ENCODE measurements around the gene SWAP70.
"Not testable (repeated sequence)": the region's sequence is repeated elsewhere in the genome, so short reads cannot be mapped to it uniquely, and the experiment has no call there.

SWAP70 gene

DNA sequence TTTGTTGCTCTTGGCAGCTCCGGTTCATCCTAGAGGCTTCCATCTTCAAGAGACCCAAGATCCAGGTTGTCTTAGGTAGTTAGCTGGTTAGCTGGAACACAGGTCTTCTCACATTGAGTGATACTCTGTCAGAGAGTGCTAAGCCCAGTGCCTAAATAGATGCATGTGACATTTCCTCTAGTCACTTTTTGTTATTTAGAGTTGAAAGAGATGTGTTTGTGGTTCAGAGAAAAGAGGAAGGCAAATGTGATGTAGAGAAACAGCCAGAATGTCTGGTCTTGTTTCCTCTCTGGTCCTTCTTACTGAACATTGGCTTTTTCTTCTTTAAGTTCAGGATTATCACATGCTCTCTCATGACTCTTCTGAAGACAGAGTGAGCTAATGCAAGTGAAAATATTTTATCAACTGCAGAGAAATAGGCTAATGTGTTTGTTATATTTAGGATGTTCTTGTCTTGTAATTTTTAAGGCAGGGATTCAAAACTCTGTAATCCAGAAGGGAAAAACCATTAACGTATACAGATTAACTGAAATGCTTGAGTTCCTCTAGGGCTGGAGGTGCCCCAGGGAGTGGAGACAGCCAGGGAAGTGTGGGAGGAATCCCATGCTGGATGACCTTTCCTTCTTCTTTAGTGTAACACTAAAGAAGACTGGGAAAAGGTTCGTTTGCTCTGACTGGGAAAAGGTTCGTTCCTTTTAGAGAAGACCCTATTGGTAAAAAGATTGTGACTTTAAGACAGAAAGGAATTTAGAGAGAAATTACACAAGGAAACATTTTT, 75.4 kb downstream of the SWAP70 start:
- H3K4me3 ChIP-seq (ENCODE audit: low read depth, low read length): no peak overlapping the region
- TF ChIP-seq MYC (IDR thresholded peaks at IDR 0.05; ENCODE audit: low read depth, low read length) (no peak), CTCF (IDR thresholded peaks at IDR 0.05; ENCODE audit: low read depth, low read length) (no peak), POLR2A (IDR thresholded peaks at IDR 0.05; ENCODE audit: extremely low read depth, insufficient read length) (no peak), MAX (IDR thresholded peaks at IDR 0.05; ENCODE audit: low read depth, low read length) (no peak)
- DNase-seq (ENCODE audit: low read depth): no peak

- no peak for DNase-seq (ENCODE audit: low read depth)
- H3K4me3 ChIP-seq (ENCODE audit: low read depth, low read length): no peak overlapping the region
- TF ChIP-seq CTCF (IDR thresholded peaks at IDR 0.05; ENCODE audit: low read depth, low read length) (no peak), POLR2A (IDR thresholded peaks at IDR 0.05; ENCODE audit: extremely low read depth, insufficient read length) (no peak), MAX (IDR thresholded peaks at IDR 0.05; ENCODE audit: low read depth, low read length) (no peak), MYC (IDR thresholded peaks at IDR 0.05; ENCODE audit: low read depth, low read length) (no peak)
Measured at GRCh38 chr11:9740202-9740883, 76.5 kb downstream of the SWAP70 start.

DNA sequence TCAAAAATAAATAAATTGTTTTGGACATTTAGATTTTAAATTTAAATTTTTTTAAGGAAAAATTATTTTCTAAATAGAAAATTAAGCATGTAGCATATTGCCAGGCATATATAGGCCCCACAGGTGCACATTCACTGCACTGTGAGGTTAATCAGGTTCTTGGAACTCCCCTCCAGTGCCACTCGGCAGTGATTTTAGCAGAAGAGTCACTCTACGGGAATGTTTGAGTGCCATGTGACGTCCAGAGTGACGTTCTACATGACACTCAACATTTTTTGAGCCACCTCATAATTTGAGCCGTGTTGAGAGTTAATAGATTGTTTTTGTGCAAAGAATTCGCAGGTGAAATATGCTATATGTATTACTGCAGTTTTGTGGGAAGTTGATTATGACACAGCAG, 77.4 kb downstream of the SWAP70 start:
- no peak overlapping the region for H3K4me3 ChIP-seq (ENCODE audit: low read depth, low read length)
- DNase-seq (ENCODE audit: low read depth): no peak
- TF ChIP-seq POLR2A (IDR thresholded peaks at IDR 0.05; ENCODE audit: extremely low read depth, insufficient read length): no peak
- TF ChIP-seq CTCF (IDR thresholded peaks at IDR 0.05; ENCODE audit: low read depth, low read length): no peak
- no peak for TF ChIP-seq MAX (IDR thresholded peaks at IDR 0.05; ENCODE audit: low read depth, low read length)
- no peak for TF ChIP-seq MYC (IDR thresholded peaks at IDR 0.05; ENCODE audit: low read depth, low read length)

DNA sequence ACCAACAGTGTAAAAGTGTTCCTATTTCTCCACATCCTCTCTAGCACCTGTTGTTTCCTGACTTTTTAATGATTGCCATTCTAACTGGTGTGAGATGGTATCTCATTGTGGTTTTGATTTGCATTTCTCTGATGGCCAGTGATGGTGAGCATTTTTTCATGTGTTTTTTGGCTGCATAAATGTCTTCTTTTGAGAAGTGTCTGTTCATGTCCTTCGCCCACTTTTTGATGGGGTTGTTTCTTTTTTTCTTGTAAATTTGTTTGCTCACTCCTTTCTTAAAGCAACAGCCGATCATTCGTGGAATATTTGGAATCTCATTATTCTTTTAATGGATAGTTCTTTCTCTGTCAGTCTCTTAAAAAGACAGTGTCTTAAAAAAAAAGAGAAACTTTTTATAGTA, 79.6 kb downstream of the SWAP70 start:
- H3K4me3 ChIP-seq (ENCODE audit: low read depth, low read length): not testable (repeated sequence)

GRCh38 chr11:9745411-9746211, 81.7 kb downstream of the SWAP70 start:
- TF ChIP-seq POLR2A (IDR thresholded peaks at IDR 0.05; ENCODE audit: extremely low read depth, insufficient read length) (no peak), MYC (IDR thresholded peaks at IDR 0.05; ENCODE audit: low read depth, low read length) (no peak), MAX (IDR thresholded peaks at IDR 0.05; ENCODE audit: low read depth, low read length) (no peak), CTCF (IDR thresholded peaks at IDR 0.05; ENCODE audit: low read depth, low read length) (no peak)
- no peak for DNase-seq (ENCODE audit: low read depth)
- H3K4me3 ChIP-seq (ENCODE audit: low read depth, low read length): no peak overlapping the region

More for the DNA sequence above, 79.6 kb downstream of the SWAP70 start:
- not testable (repeated sequence) for DNase-seq (ENCODE audit: low read depth)

- H3K4me3 ChIP-seq (ENCODE audit: low read depth, low read length): no peak overlapping the region
- no peak for DNase-seq (ENCODE audit: low read depth)
- TF ChIP-seq CTCF (IDR thresholded peaks at IDR 0.05; ENCODE audit: low read depth, low read length) (no peak), MAX (IDR thresholded peaks at IDR 0.05; ENCODE audit: low read depth, low read length) (no peak), POLR2A (IDR thresholded peaks at IDR 0.05; ENCODE audit: extremely low read depth, insufficient read length) (no peak), MYC (IDR thresholded peaks at IDR 0.05; ENCODE audit: low read depth, low read length) (no peak)
Measured at GRCh38 chr11:9747229-9747628, 83.4 kb downstream of the SWAP70 start.
